HepG2 (cell line): ENCODE data around the gene PTH1R. TPM values are rescaled to one million over a fixed set of nuclear protein-coding genes. Genes with fewer than 3 reads are reported as not detected.

ENCODE experiments used
- ATAC-seq: fragments of 200-7000 bp; cut with Tn5 transposase; 3 replicates; pipeline ENCODE4 v1.9.1; 2020; ENCODE audit warnings: mild to moderate bottlenecking, moderate library complexity
- BruUV-seq: library from RNA; stranded (reverse); fragments of 400-500 nt; replicated peaks from 2 replicates; lab custom pipeline; 2021; lab: Mats Ljungman, UMichigan
- CTCF ChIA-PET: fragments of 300-600 bp; formaldehyde crosslinking; extraction: SDS; loops from one replicate; lab custom pipeline; 2021; ENCODE audit warnings: low total read pairs, inconsistent platforms, low intra/inter-chr PET ratio; lab: Yijun Ruan, JAX
- POLR2A ChIA-PET: fragments of 350-600 bp; sonication (Branson Sonifier 250); formaldehyde crosslinking; loops from one replicate; lab custom pipeline; 2020; ENCODE audit warnings: antibody characterized with exemption, inconsistent platforms; lab: Yijun Ruan, JAX
- DNase-seq: peaks from one replicate; pipeline ENCODE4 v3.0.0-alpha.2; 2015; ENCODE audit warnings: low spot score
- FAIRE-seq: peaks from 3 replicates; lab custom pipeline; 2011; peaks lifted over from hg19 to GRCh38; lab: Jason Lieb, UNC
- H2AFZ ChIP-seq: one replicate; pipeline ENCODE4 v1.6.1; 2011; ENCODE audit warnings: low read length, inconsistent platforms
- H3K27ac ChIP-seq: fragments of 300-600 bp; 3 replicates; pipeline ENCODE4 v1.8.0; 2011; ENCODE audit warnings: mixed run types, mild to moderate bottlenecking, mixed read lengths, low read length, inconsistent platforms; ENCODE audit not compliant: insufficient read depth; ENCODE audit errors: extremely low read length
- H3K27me3 ChIP-seq, 2 experiments: fragments of 200-600 bp in 1 of 2; 2 replicates in 1 of 2; 3 replicates in 1 of 2; pipeline versions ENCODE4 v1.6.0 to v1.8.0; 2011; ENCODE audit warnings: low read length in 2 of 2, mild to moderate bottlenecking in 2 of 2, moderate library complexity in 2 of 2, inconsistent platforms in 1 of 2; ENCODE audit not compliant: insufficient read depth in 2 of 2, control insufficient read depth in 1 of 2
- H3K36me3 ChIP-seq, 2 experiments: fragments of 200-600 bp in 1 of 2; replicated peaks in 1 of 2; 2 replicates in 1 of 2; 3 replicates in 1 of 2; pipeline versions ENCODE4 v1.5.1 to v1.8.0; 2011; ENCODE audit warnings: low read length in 2 of 2, inconsistent platforms in 1 of 2; ENCODE audit not compliant: insufficient read depth in 2 of 2, control insufficient read depth in 1 of 2
- H3K4me1 ChIP-seq: 2 replicates; pipeline ENCODE4 v1.5.1; 2012; ENCODE audit warnings: low read length, inconsistent platforms; ENCODE audit not compliant: insufficient read depth
- H3K4me2 ChIP-seq: 2 replicates; pipeline ENCODE4 v1.6.0; 2011; ENCODE audit warnings: low read depth, low read length, inconsistent platforms
- H3K4me3 ChIP-seq, 3 experiments: fragments of 200-600 bp in 1 of 3; sonication (generic), shearing (Covaris generic) in 1 of 3; replicated peaks in 1 of 3; 2 replicates each; pipeline ENCODE4 v1.5.1; 2011 to 2016; ENCODE audit warnings: low read length in 3 of 3, inconsistent platforms in 2 of 3, low read depth in 2 of 3, mild to moderate bottlenecking in 2 of 3, control low read depth in 1 of 3, mixed read lengths in 1 of 3; ENCODE audit not compliant: insufficient read depth in 1 of 3
- H3K79me2 ChIP-seq: one replicate; pipeline ENCODE4 v1.6.1; 2011; ENCODE audit warnings: low read length, inconsistent platforms; ENCODE audit not compliant: insufficient read depth
- H3K9ac ChIP-seq: 2 replicates; pipeline ENCODE4 v1.6.0; 2011; ENCODE audit warnings: mild to moderate bottlenecking, low read depth, low read length, inconsistent platforms; ENCODE audit not compliant: insufficient read depth
- H3K9me3 ChIP-seq: 2 replicates; pipeline ENCODE4 v1.5.1; 2012; ENCODE audit warnings: mild to moderate bottlenecking, low read length
- H4K20me1 ChIP-seq: 2 replicates; pipeline ENCODE4 v1.6.0; 2011; ENCODE audit warnings: inconsistent platforms, mild to moderate bottlenecking, low read length, moderate library complexity; ENCODE audit not compliant: insufficient read depth
- JUNB ChIP-seq: sonication (generic); formaldehyde crosslinking; IDR thresholded peaks from 2 replicates; pipeline ENCODE4 v1.8.0; 2022; ENCODE audit warnings: missing genetic modification reagents, mild to moderate bottlenecking, borderline replicate concordance
- ZBTB21 ChIP-seq: sonication (generic); formaldehyde crosslinking; IDR thresholded peaks from 2 replicates; pipeline ENCODE4 v1.4.0; 2020; ENCODE audit warnings: missing genetic modification reagents
- ZHX1 ChIP-seq: sonication (generic); formaldehyde crosslinking; IDR thresholded peaks from 2 replicates; pipeline ENCODE4 v1.8.1; 2022; ENCODE audit warnings: low read depth, mild to moderate bottlenecking, missing genetic modification reagents
- ZNF274 ChIP-seq: sonication (generic); formaldehyde crosslinking; IDR thresholded peaks from 2 replicates; pipeline ENCODE4 v1.5.1; 2020; ENCODE audit warnings: mild to moderate bottlenecking, missing genetic modification reagents
- ZNF337 ChIP-seq: sonication (generic); formaldehyde crosslinking; IDR thresholded peaks from 2 replicates; pipeline ENCODE4 v1.5.1; 2020; ENCODE audit warnings: missing genetic modification reagents, low read depth, mild to moderate bottlenecking, borderline replicate concordance
- ZNF350 ChIP-seq: sonication (generic); formaldehyde crosslinking; IDR thresholded peaks from 2 replicates; pipeline ENCODE4 v1.4.0; 2020; ENCODE audit warnings: mild to moderate bottlenecking, low read depth, missing genetic modification reagents, borderline replicate concordance
- ZNF354B ChIP-seq: sonication (generic); formaldehyde crosslinking; IDR thresholded peaks from 2 replicates; pipeline ENCODE4 v1.8.0; 2022; ENCODE audit warnings: mild to moderate bottlenecking, missing genetic modification reagents
- ZNF556 ChIP-seq: sonication (generic); formaldehyde crosslinking; IDR thresholded peaks from 2 replicates; pipeline ENCODE4 v1.4.0; 2020; ENCODE audit warnings: mild to moderate bottlenecking, missing genetic modification reagents, borderline replicate concordance
- ZNF768 ChIP-seq: sonication (generic); formaldehyde crosslinking; IDR thresholded peaks from 2 replicates; pipeline ENCODE4 v1.4.0; 2020; ENCODE audit warnings: missing genetic modification reagents
- WGBS: methylation state at CpG from one replicate; pipeline ENCODE4 v1.1.6; 2017; ENCODE audit warnings: low lambda C conversion rate; 5-methylcytosine and 5-hydroxymethylcytosine counted together
- in situ Hi-C: cut with HindIII; loops from 2 replicates; pipeline ENCODE4 v1.10.0; 2017; ENCODE audit warnings: low pct_unique_long_range_greater_than_20kb; ENCODE audit not compliant: extremely low pct_ligation_motif_present
- intact Hi-C: fragments of 100-400 bp; cut with micrococcal nuclease; formaldehyde crosslinking; loops from one replicate; pipeline ENCODE4 v1.10.0; 2022; ENCODE audit not compliant: unreplicated experiment
- polyA plus RNA-seq, 8 experiments: library from polyadenylated mRNA; depleted of rRNA in 3 of 8; stranded (reverse) in 7 of 8; unstranded in 1 of 8; fragments of >200 nt; fragmentation: Illumina TruSeq in 4 of 8; extraction: Trizol in 4 of 8; gene quantifications; 2 replicates each; pipeline versions ENCODE4 v1.2.1 to v1.2.3, GENCODE V29; 2011 to 2016; ENCODE audit warnings: low read depth in 4 of 8, missing spikeins in 1 of 8, mixed read lengths in 1 of 8; ENCODE audit not compliant: insufficient read depth in 1 of 8
- total RNA-seq, 5 experiments: library from RNA; depleted of rRNA; stranded (reverse); fragments of >200 nt; fragmentation: Illumina TruSeq; extraction: Trizol; gene quantifications; 2 replicates each; pipeline ENCODE4 v1.2.3, GENCODE V29; 2016; ENCODE audit warnings: low read depth in 1 of 5
- TF ChIP-seq, protein P1 (sequence below): sonication (generic); formaldehyde crosslinking; IDR thresholded peaks from 2 replicates; pipeline ENCODE4 v1.4.0; 2020; ENCODE audit warnings: missing genetic modification reagents, borderline replicate concordance

Gene PTH1R
- total and polyA plus RNA-seq, 2 of the 13 experiments (the other 11 are each of a cell fraction or from before 2014, with no cell fraction given) = not detected

DNA sequence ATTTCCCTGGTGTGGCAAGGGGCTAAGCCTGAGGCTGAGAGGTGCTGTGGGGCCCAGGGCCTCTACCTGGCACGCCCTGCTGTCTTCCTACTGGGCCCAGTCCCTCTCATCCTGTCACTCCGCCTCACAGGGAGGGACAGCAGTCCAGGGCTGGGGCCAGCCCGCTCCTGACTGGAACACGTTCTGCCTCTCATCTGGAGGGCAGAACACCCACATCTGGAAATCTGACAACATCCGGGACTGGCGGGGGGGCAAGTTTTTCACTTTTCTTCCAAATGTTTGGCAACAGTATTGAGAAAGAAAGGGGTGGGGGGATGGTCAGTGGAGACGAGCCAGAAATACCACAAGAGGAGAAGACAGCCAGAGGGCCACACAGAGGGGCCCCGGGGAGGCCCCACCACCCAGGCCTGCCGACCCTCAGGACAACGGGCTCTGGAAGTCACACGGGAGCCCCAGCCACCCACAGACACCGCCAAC lies 12.5 kb upstream of the PTH1R start:
- ATAC-seq (peak; percentile 6; the same call in 1 of the 3 replicates), DNase-seq (no peak), FAIRE-seq (no peak)
- Histone ChIP-seq H3K9me3 (no peaks in the 10 kb centered on the region), H4K20me1 (no peaks in the 10 kb centered on the region), H2AFZ (no peak overlapping the region), H3K4me2 (no peak overlapping the region), H3K79me2 (no peaks in the 10 kb centered on the region), H3K27ac (no peak overlapping the region), H3K36me3 (no peaks in the 10 kb centered on the region), H3K27me3 (no peaks in the 10 kb centered on the region; a peak in 2 of 5 replicates), H3K4me1 (peaks cover 59% of the 10 kb centered on the region), H3K9ac (no peak overlapping the region), H3K4me3 (no peak overlapping the region)
- in situ Hi-C loops (loop anchor here (5.0 kb wide), 1 partner anchor 42 kb away; no protein-coding TSS in a partner anchor), intact Hi-C loops (no loop called here)
- CTCF ChIA-PET = no interaction called here
- WGBS = 7% methylated on average over 8 of the region's 12 CpGs
- POLR2A ChIA-PET = no interaction called here
- TF ChIP-seq, protein P1, sequence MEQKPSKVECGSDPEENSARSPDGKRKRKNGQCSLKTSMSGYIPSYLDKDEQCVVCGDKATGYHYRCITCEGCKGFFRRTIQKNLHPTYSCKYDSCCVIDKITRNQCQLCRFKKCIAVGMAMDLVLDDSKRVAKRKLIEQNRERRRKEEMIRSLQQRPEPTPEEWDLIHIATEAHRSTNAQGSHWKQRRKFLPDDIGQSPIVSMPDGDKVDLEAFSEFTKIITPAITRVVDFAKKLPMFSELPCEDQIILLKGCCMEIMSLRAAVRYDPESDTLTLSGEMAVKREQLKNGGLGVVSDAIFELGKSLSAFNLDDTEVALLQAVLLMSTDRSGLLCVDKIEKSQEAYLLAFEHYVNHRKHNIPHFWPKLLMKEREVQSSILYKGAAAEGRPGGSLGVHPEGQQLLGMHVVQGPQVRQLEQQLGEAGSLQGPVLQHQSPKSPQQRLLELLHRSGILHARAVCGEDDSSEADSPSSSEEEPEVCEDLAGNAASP = no peak
- TF ChIP-seq ZNF354B (CRISPR knock-in tag) = no peak
- no peak for TF ChIP-seq ZBTB21 (CRISPR knock-in tag)
- no peak for TF ChIP-seq JUNB
- TF ChIP-seq ZNF556 (CRISPR knock-in tag) = no peak
- no peak for TF ChIP-seq ZNF350
- no peak for TF ChIP-seq ZNF274 (CRISPR knock-in tag)
- no peak for TF ChIP-seq ZNF337 (CRISPR knock-in tag)
- no peak for TF ChIP-seq ZNF768
- TF ChIP-seq ZHX1 (CRISPR knock-in tag) = no peak
- no TSS peak for BruUV-seq
